ENCODE data around the gene THSD7B.
A peak's percentile ranks its signal among the peaks of the same experiment; 100 is the strongest.

GRCh38 chr2:136765256-136766072 lies at the start of gene THSD7B:
- TF ChIP-seq, protein P1, sequence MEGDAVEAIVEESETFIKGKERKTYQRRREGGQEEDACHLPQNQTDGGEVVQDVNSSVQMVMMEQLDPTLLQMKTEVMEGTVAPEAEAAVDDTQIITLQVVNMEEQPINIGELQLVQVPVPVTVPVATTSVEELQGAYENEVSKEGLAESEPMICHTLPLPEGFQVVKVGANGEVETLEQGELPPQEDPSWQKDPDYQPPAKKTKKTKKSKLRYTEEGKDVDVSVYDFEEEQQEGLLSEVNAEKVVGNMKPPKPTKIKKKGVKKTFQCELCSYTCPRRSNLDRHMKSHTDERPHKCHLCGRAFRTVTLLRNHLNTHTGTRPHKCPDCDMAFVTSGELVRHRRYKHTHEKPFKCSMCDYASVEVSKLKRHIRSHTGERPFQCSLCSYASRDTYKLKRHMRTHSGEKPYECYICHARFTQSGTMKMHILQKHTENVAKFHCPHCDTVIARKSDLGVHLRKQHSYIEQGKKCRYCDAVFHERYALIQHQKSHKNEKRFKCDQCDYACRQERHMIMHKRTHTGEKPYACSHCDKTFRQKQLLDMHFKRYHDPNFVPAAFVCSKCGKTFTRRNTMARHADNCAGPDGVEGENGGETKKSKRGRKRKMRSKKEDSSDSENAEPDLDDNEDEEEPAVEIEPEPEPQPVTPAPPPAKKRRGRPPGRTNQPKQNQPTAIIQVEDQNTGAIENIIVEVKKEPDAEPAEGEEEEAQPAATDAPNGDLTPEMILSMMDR (conservative IDR thresholded peaks at IDR 0.05; ENCODE audit: low read depth in 2 of 2): 0 out of 4 replicates have a peak, but pooled peaks of 1 of the 2 experiments have one; percentile 5
- TF ChIP-seq POLR2AphosphoS5 (IDR thresholded peaks at IDR 0.05; ENCODE audit: low read depth) (no peak), JUNB (IDR thresholded peaks at IDR 0.05; ENCODE audit: unreplicated experiment) (no peak), ZNF114 (CRISPR knock-in tag; IDR thresholded peaks at IDR 0.05) (no peak), EZH2 (IDR thresholded peaks at IDR 0.05; ENCODE audit: low read depth, unreplicated experiment) (peak; percentile 47), CREB1 (CRISPR knock-in tag; IDR thresholded peaks at IDR 0.05; ENCODE audit: low read depth) (no peak), STAT1 (IDR thresholded peaks at IDR 0.05; ENCODE audit: unreplicated experiment) (no peak), EZH2phosphoT487 (IDR thresholded peaks at IDR 0.05; ENCODE audit: unreplicated experiment) (no peak)
- TF ChIP-seq, protein P2, sequence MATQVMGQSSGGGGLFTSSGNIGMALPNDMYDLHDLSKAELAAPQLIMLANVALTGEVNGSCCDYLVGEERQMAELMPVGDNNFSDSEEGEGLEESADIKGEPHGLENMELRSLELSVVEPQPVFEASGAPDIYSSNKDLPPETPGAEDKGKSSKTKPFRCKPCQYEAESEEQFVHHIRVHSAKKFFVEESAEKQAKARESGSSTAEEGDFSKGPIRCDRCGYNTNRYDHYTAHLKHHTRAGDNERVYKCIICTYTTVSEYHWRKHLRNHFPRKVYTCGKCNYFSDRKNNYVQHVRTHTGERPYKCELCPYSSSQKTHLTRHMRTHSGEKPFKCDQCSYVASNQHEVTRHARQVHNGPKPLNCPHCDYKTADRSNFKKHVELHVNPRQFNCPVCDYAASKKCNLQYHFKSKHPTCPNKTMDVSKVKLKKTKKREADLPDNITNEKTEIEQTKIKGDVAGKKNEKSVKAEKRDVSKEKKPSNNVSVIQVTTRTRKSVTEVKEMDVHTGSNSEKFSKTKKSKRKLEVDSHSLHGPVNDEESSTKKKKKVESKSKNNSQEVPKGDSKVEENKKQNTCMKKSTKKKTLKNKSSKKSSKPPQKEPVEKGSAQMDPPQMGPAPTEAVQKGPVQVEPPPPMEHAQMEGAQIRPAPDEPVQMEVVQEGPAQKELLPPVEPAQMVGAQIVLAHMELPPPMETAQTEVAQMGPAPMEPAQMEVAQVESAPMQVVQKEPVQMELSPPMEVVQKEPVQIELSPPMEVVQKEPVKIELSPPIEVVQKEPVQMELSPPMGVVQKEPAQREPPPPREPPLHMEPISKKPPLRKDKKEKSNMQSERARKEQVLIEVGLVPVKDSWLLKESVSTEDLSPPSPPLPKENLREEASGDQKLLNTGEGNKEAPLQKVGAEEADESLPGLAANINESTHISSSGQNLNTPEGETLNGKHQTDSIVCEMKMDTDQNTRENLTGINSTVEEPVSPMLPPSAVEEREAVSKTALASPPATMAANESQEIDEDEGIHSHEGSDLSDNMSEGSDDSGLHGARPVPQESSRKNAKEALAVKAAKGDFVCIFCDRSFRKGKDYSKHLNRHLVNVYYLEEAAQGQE (IDR thresholded peaks at IDR 0.05; ENCODE audit: unreplicated experiment): no peak
- TF ChIP-seq, protein P3, sequence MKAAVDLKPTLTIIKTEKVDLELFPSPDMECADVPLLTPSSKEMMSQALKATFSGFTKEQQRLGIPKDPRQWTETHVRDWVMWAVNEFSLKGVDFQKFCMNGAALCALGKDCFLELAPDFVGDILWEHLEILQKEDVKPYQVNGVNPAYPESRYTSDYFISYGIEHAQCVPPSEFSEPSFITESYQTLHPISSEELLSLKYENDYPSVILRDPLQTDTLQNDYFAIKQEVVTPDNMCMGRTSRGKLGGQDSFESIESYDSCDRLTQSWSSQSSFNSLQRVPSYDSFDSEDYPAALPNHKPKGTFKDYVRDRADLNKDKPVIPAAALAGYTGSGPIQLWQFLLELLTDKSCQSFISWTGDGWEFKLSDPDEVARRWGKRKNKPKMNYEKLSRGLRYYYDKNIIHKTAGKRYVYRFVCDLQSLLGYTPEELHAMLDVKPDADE (IDR thresholded peaks at IDR 0.05): no peak
